ENCODE measurements around the gene GSTP1. TPM values are rescaled to one million over a fixed set of nuclear protein-coding genes. Genes with fewer than 3 reads are reported as not detected.

The GSTP1 gene
- total and polyA plus RNA-seq, 9 of the 15 experiments (the other 6 are each of a cell fraction or from before 2014, with no cell fraction given), result 592 to 2,150 (median 1,204) TPM

- TF ChIP-seq ZNF740 (CRISPR knock-in tag; IDR thresholded peaks at IDR 0.05) (no peak), ZNF740 (tag; IDR thresholded peaks at IDR 0.05) (no peak), NR4A1 (CRISPR knock-in tag; IDR thresholded peaks at IDR 0.05) (no peak), NR4A1 (tag; IDR thresholded peaks at IDR 0.05) (no peak), KHSRP (IDR thresholded peaks at IDR 0.05) (no peak), SREBF1 (IDR thresholded peaks at IDR 0.05; ENCODE audit: borderline replicate concordance, low read depth, low read length) (no peak), FOXA1 (IDR thresholded peaks at IDR 0.05; ENCODE audit: borderline replicate concordance) (no peak), PCBP1 (IDR thresholded peaks at IDR 0.05; ENCODE audit: low read depth, low read length, poor library complexity, severe bottlenecking) (no peak), ZNF431 (CRISPR knock-in tag; IDR thresholded peaks at IDR 0.05) (no peak), ZNF354B (CRISPR knock-in tag; IDR thresholded peaks at IDR 0.05) (no peak), SNRNP70 (optimal IDR thresholded peaks at IDR 0.05; ENCODE audit: low read depth, low read length) (no peak), PRDM10 (IDR thresholded peaks at IDR 0.05; ENCODE audit: partially characterized antibody) (no peak), ERF (CRISPR knock-in tag; IDR thresholded peaks at IDR 0.05) (no peak), MEF2A (IDR thresholded peaks at IDR 0.05; ENCODE audit: control insufficient read depth, low read depth, low read length) (0 out of 2 replicates have a peak, but pooled peaks have one; percentile 37), ZNF699 (CRISPR knock-in tag; IDR thresholded peaks at IDR 0.05; ENCODE audit: insufficient replicate concordance) (no peak), ZNF133 (CRISPR knock-in tag; IDR thresholded peaks at IDR 0.05) (no peak), CREB3L1 (IDR thresholded peaks at IDR 0.05; ENCODE audit: borderline replicate concordance, low read depth) (no peak), PHF8 (IDR thresholded peaks at IDR 0.05; ENCODE audit: borderline replicate concordance, low read length) (no peak), SMAD3 (CRISPR knock-in tag; conservative IDR thresholded peaks at IDR 0.05) (no peak), LCOR (CRISPR knock-in tag; IDR thresholded peaks at IDR 0.05) (no peak)
Observed at GRCh38 chr11:67600324-67601029, 16.9 kb downstream of the GSTP1 start (continued).
